H54 (cell line): ENCODE measurements around the gene GALNT12.

Experiments
- DNase-seq: peaks from one replicate; pipeline ENCODE4 v3.0.0; 2011; ENCODE audit warnings: low spot score, mixed read lengths; ENCODE audit not compliant: insufficient read length
- FAIRE-seq: peaks from 3 replicates; lab custom pipeline; 2011; peaks lifted over from hg19 to GRCh38; lab: Jason Lieb, UNC
- POLR2A ChIP-seq: IDR thresholded peaks from 2 replicates; pipeline ENCODE4 v1.6.1; 2011; ENCODE audit warnings: low read depth, mild to moderate bottlenecking, low read length

Gene GALNT12

GRCh38 chr9:98807070-98807813 lies at the start of gene GALNT12:
TSS of gene GALNT12 (plus strand) at chr9:98807670. CDS start at chr9:98807699, 29 bp downstream.
- peak; percentile 62; the same call in 1 of the 2 replicates for TF ChIP-seq POLR2A
- DNase-seq (no peak), FAIRE-seq (no peak)

GRCh38 chr9:98760231-98760630 lies 47.2 kb upstream of the GALNT12 start:
- FAIRE-seq (no peak), DNase-seq (no peak)
- no peak for TF ChIP-seq POLR2A

GRCh38 chr9:98763986-98764745 lies 43.3 kb upstream of the GALNT12 start:
- no peak for DNase-seq
- no peak for FAIRE-seq
- no peak for TF ChIP-seq POLR2A

GRCh38 chr9:98765256-98765655 lies 42.2 kb upstream of the GALNT12 start:
- no peak for DNase-seq
- FAIRE-seq = no peak
- no peak for TF ChIP-seq POLR2A

GRCh38 chr9:98766586-98766985 lies 40.9 kb upstream of the GALNT12 start:
- TF ChIP-seq POLR2A = no peak
- no peak for DNase-seq
- no peak for FAIRE-seq

GRCh38 chr9:98767196-98767595 lies 40.3 kb upstream of the GALNT12 start:
- no peak for DNase-seq
- no peak for TF ChIP-seq POLR2A
- no peak for FAIRE-seq

GRCh38 chr9:98767915-98768314 lies 39.6 kb upstream of the GALNT12 start:
- no peak for FAIRE-seq
- no peak for DNase-seq
- TF ChIP-seq POLR2A = no peak

- DNase-seq (no peak), FAIRE-seq (no peak)
- TF ChIP-seq POLR2A = no peak
These were observed 39.1 kb upstream of the GALNT12 start for GRCh38 chr9:98768344-98768743.

GRCh38 chr9:98770717-98771116 lies 36.8 kb upstream of the GALNT12 start:
- DNase-seq (no peak), FAIRE-seq (no peak)
- TF ChIP-seq POLR2A = no peak

GRCh38 chr9:98771209-98771874 lies 36.1 kb upstream of the GALNT12 start:
- no peak for DNase-seq
- TF ChIP-seq POLR2A = no peak
- no peak for FAIRE-seq

GRCh38 chr9:98772364-98773155 lies 34.9 kb upstream of the GALNT12 start:
- TF ChIP-seq POLR2A = no peak
- no peak for FAIRE-seq
- no peak for DNase-seq

GRCh38 chr9:98773721-98774120 lies 33.7 kb upstream of the GALNT12 start:
- DNase-seq = no peak
- no peak for FAIRE-seq
- no peak for TF ChIP-seq POLR2A

GRCh38 chr9:98774746-98775145 lies 32.7 kb upstream of the GALNT12 start:
- DNase-seq = peak; percentile 86
- no peak for FAIRE-seq
- no peak for TF ChIP-seq POLR2A
